CD1c-positive myeloid dendritic cell (primary cell): ENCODE data around the gene NDUFAF8.

Experiments
- DNase-seq: peaks from one replicate; pipeline ENCODE4 v3.0.0-alpha.2; 2016; ENCODE audit errors: extremely low spot score

The NDUFAF8 gene

DNA sequence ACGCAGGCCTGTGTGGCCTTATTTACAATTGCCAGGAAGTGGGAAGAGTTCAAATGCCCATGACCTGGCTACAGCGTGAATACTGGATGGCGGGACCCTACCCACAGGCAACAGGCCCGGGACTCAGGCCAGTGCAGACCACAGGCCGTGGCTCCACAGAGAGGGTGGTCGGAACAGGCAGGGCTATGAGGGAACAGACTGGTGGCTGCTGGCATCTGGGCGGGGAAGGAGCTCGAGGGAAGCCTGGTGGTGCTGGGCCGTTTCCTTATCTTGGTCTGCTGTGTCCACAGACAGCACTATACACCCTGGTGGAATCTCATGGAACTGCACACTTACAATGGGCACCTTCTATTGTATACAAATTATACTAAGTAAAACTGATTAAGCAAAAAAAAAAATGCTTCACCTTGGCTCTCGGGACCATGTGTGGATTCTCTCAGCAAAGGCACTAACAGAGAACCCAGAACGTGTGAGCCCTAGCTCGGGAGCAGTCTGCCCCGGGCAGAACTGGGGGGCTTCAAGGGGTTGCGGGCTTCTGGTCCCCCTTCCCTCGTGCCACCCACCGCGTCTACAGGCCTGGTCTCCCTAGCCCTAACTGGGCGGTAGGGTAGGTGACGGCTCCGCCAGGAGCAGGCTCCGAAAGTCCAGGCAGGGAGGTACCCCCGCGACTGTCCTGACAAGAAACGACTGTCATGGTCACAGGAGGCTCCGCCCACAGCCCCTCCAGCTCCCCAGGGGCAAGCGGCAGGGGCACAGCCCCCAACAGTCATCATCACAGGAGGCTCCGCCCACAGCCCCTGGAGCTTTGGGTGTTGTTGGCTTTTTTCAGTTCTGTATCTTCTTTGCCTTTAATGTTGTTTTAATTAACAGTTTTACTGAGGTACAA, 38.2 kb upstream of the NDUFAF8 start:
- peak; percentile 82 for DNase-seq

DNA sequence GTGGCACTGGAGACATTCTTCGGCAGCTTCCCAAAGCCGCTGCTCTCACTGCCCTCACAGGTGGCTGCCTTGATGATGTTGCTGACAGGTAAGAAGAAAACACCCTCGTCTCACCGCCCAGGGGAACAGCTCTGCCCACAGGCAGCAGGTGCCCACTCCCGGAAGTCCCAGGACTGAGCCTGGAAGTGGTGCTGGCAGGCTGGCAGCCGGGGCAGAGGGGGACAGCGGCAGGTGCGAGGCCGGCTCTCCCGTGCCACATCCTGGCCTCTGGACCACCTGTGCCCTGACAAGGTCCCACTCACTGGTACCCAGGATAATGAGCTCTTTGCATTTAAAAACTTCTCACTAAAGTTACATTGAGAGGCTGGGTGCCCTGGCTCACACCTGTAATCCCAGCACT, 36.8 kb upstream of the NDUFAF8 start:
- no peak for DNase-seq

DNA sequence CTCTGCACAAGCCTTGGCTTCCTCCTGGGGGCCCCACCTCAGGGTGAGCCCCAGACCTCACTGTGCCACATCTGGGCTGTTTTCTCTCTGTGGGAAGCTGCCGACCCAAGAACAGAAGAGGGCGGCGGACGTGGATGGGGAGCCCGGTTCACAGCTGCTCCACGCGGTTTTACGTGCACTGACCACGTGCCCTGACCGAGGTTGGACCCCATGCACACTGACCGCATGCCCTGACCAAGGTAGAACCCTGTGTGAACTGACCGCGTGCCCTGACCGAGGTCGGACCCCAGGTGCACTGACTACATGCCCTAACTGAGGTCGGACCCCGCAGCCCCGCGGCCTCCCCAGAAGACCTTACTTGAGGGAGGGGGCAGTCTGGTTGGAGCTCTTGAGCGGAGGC, 36.0 kb upstream of the NDUFAF8 start:
- no peak for DNase-seq

DNA sequence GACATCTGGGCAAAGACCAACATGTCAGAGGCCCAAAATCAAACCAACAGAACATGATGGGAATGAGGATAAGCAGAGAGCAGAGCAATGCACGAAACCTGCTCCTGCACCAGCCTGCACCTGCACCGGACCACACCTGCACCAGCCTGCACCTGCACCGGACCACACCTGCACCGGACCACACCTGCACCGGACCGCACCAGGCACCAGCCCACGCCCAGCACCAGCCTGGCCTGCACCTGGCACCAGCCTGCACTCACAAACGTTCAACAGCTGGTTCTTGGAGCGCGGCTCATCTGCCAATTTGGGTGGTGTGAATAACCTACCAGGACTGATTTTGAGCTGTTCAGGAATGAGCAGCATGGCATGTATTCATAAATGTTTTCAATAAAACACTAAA, 34.5 kb upstream of the NDUFAF8 start:
- DNase-seq: no peak

DNA sequence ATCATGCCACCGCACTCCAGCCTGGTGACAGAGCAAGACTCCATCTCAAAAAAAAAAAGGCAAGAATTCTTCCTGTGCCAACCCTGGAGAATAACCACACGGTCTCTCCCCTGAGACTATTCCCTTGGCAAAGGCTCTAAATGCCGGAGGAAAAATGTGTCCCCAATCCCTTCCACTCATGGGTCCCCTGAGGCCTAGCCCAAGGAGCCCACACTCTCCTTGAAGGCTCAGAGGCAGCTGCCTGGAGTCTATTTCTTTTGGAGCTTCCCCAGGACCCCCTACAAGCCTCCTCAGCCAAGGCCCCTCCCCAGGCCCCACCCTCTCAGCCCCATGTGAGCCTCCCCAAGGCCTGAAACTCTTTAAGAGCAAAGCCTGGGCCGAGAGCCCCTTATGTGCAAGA, 33.0 kb upstream of the NDUFAF8 start:
- DNase-seq: no peak

DNA sequence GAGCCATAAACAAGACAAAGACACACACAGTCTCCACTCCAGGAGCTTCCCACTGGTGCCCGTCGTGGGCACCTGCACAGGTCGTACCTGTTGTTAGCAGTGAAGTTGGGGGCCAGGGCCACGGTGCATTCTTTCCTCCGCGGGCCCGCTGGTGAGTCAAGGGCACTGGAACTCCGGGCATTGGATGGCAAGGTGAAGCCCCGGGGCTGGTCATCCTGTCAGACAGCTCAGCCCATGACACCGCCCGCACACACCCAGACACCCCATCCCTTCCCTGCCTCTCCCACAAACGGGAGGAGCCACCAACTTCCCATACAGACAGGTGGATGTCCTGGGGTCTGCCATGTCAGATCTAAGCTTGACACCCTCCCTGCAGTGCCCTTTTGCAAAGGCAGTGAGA, 32.5 kb upstream of the NDUFAF8 start:
- no peak for DNase-seq

DNA sequence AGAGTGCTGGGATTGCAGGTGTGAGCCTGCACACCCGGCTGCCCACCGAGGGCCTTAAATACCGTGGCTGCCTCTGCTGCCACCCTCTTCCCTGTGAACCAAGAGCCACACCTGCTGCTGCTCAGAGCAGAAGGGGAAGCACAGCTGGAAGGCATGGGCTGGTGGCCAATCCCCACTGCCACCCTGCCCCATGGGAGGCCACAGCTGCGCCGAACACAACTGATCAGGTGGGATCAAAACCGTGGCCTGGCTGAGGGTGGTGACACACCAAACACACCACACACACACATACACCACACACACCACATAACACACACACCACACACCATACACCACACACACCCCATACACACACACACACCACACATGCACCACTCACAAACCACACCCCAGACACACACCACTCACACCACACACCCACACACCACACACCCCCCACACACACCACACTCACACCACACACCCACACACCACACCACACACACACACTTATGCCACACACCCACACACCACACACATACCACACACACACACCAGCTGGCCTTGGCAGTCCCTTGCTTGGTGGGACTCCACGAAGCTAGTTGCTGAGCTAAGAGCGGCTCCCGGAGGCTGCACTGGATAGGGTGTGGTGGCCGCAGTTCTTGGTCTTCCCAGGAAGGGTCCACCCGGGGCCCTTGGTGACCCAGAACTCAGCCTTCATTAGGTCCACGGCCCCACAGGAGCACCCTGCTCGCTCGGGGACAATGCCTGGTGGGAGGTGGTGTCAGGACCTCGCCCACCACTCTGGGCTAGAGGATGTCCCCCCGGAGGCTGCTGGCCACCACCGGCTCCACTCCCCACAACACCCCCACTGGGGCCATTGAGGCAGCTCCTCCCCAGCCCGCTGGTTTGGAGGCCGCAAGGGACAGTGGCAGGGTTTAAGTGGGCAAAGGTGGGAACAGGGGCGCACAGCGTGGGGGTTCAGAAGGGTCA, 31.2 kb upstream of the NDUFAF8 start:
- DNase-seq: no peak

DNA sequence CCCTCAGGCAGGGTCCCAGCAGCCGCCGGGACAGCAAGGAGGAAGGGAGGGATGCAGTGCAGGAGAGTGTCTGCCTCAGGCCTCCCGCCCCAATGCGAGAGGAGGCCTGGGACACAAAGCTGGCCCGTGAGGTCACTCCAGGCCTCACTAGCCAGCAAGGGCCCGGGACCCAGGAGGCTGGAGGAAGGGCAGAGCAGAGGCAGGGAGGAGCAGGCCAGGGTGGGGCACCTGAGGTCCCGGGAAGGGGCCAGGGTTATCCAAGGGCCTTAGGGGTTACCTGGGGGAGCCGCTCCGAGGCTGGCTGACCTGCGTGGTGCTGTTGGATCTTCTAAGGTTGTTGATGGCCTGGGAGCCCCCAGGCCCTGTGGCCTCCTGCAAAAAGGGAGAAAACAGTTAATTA, 30.5 kb upstream of the NDUFAF8 start:
- no peak for DNase-seq

DNA sequence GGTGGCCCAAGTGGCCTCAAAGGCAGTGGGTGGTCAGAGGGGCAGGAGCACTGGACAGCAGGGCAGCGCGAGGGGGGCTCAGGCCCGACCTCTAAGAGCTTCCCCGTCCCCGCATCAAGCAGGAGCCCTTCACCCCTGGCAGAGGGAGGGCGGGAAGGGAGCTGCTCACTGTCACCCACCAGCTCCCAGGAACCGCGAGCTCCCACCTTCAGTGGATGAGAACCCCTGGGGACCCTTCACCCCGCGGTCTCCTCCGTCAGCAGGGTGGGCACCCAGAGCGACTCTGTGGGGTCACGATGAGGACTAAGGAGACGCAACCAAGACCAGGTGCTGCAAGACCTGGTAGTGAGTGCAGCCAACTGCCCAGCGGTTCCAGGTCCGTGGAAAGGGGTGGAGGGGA, 30.0 kb upstream of the NDUFAF8 start:
- no peak for DNase-seq

DNA sequence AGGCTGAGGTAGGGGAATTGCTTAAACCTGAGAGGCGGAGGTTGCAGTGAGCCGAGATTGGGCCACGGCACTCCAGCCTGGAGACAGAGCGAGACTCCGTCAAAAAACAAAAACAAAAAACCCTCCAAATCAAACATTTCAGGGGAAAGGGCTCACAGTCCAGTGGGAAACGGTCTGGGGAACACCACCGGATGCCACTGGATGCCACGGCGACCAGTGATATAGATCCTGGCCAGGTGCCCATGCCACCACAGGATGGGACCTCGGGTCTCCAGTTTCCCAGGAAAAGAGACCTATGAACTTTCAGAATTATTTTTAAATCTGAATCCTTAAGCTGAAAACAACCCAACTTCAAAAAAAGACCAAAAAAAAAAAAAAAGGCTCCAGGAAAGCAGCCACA, 28.7 kb upstream of the NDUFAF8 start:
- no peak for DNase-seq

DNA sequence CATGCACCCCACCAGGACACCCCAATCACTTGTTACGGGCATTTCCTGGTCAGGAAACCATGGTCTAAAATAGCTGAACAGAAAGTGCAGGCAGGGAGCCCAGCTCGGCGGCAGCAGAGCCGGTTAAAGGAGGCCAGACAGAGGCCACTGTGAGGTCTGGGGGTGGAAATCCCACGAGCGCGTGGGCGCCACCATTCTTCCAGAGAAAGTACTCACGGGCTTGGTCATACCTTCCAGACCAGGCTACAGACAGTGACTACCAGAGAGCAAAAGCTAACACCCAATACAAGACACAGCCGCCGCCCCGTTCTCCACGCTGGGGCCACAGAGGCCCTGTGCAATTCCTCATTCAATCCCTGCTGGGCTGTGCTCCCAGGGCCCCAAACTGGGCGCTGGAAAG, 28.2 kb upstream of the NDUFAF8 start:
- DNase-seq: peak; percentile 38

DNA sequence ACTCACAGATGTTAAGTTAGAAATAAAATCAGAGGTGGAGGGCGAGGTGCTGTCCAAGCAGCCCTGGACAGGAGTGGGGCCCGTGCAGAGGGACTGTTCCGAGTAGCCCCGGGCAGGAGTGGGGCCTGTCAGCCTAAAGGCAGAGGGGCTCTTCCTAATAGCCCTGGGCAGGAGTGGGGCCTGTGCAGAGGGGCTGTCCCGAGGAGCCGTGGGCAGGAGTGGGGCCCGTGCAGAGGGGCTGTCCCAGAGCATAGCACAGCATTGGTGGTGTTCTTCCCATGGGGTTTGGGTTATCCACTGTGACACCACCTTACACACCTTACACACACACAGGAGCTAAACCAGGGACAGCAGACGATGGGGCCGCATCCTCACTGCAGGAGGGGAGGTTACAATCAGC, 26.8 kb upstream of the NDUFAF8 start:
- DNase-seq: no peak

DNA sequence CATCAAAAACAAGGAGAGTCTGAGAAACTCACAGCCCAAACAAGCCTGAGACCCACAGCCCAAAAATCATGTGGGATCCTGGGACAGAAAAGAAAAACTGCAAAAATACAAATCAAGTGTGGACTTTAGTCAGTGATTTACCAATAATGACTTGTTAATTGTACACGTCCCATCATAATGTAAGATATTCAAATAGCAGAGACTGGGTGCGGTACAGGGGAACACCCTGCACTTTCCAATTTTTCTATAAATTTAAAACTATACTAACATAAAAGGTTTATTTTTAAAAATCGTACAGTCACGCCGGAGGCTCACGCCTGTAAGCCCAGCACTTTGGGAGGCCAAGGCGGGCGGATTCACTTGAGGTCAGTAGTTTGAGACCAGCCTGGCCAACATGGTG, 25.1 kb upstream of the NDUFAF8 start:
- no peak for DNase-seq

DNA sequence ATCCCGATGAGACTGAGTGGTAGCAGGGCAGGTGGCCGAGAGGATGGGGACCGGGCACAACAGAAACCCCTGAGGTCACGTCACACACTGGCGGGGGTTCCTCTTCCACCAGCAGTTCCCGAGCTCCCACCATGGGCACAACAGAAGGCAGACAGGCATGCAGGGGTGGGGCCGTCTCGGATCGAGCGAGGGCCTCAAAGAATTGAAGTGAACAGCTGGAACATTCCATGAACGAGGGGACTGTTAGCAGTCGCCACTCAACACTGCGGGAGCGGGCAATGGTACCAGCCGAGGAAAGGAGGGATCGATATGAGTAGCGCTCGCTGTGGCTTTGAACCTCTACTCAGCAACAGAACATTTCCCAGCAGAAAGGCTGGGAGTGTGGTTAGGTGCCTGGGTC, 21.6 kb upstream of the NDUFAF8 start:
- DNase-seq: no peak

DNA sequence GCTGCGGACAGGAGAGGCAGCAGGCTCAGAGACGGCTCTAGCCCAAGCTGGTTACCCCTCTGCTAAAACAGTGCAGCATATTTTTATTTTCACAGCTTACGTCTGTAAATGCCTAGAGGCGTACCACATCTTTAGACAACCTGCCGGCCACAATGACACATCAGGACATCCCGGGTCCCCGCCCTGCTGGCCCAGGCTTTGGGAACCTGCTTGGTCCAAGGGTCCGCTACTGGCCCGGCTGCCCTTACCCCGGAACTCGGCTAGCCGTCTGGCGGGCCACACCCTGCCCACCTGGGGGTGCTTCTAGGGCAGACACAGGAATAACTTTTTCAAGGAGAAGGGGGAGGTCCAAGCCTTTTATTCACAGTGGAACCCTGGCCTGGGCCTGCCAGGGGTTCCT, 20.7 kb upstream of the NDUFAF8 start:
- no peak for DNase-seq

DNA sequence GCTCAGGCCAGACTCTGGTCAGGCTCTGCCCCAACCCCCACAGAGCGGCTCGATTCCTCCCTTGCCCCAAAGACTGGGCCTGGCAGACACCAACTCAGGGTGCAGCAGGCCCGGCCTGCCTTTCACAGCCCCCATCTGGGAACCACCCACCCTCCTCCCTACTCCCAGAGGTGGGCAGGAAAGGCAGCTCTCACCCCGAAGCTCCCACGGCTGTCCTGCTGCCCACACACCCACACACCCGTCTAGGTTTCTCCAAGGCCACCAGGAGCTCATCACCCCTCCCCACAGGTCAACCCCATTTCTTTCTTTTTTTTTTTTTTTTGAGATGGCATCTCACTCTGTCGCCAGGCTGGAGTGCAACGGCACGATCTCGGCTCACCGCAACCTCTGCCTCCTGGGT, 20.1 kb upstream of the NDUFAF8 start:
- no peak for DNase-seq

DNA sequence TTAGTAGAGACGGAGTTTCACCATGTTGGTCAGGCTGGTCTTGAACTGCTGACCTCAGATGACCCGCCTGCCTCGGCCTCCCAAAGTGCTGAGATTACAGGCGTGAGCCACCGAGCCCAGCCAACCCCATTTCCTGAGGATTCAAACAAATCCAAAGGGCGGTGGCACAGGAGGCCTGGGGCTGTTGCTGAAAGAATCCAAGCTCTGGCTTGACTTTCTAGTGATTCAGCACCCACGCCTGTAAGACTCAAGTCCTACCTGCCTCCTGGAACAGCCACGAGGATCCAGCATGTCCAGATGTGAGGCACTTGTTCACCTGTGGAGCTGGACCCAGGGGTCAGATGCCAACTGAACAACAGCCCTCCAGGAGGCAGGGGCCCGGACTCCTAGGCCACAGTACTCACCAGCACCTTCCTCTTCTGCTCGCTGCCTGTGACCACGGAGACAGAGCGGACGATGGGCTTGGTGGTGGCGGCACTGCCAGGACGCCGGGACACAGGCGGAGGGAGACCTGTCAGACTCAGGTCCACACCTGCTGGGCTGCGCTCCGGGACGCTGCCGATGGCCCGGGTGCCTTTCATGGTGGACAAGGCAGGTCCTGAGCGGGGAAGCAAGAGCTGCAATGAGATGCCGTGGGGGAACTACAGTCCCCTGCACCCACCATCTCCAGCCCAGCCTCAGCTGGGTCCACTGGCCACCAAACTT, 19.5 kb upstream of the NDUFAF8 start:
- DNase-seq: no peak

DNA sequence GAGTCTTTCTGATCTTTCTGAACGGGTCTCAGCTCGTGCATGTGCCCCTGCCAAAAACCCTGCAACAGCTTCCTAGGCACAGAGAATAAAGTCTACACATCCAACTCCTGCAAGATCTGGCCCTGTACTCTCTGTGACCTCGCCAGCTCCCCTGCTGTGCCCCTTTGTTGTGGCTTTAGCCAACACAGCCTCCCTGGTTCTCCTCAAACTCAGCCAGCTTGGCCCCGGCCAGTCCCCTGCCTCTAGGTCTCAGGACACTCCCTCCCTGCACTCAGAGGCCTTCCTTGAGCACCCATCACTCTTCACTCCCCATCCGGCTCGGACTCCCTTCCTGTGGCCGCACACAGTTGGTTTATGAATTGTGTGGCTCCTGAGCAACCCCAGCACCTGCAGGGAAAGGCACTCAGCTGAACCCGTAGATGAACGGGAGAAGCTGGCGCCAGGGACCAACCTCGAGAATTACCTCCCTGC, 17.7 kb upstream of the NDUFAF8 start:
- no peak for DNase-seq

DNA sequence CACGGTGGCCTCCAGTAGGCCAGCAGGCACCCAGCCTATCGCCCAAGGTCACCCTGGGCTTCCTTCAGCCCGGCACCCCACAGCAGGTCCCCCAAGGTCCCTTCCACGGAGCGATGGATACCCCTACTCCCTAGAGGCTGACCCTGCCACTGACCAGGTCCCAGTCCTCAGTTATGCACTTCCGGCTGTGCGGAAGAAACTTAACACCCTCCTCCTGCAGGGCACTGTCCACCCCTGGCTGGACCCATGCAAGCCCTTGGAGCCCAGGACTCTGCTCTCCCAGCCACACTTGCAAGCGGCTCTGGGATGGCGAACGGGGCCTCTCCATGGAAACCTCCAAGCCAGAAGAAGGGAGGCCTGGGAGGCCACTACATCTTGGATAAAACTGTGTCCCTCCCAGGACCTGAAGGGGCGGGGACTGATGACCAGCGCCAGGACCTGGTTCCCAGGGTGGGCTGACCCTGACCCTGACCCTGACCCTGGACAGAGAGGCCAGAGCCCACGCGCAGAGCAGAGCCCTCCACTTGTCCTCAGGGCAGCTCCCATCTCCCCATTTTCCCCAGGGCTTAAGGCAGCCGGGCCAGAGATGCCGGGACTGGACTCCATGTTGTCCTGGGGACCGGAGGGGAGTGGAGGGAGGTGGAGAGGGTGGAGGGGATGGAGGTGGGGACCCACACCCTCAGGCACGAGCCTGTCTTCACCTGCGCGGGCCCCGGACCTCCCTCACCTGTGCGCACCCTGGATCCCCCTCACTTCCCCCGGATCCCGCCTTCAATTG, 17.1 kb upstream of the NDUFAF8 start:
- no peak for DNase-seq

DNA sequence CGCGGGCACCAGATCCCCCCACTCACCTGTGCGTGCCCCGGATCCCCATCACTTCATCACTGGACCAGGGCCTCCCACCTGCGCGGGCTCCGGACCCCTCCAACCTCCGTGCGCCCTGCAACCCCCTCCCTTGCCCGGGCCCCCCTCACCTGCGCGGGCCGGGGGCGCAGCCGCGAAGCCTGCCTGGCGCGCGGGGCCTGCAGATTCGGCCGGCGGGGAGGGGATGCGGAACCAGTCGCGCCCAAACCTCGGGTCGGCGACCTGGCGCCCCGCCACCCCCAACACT, 16.6 kb upstream of the NDUFAF8 start:
- no peak for DNase-seq

DNA sequence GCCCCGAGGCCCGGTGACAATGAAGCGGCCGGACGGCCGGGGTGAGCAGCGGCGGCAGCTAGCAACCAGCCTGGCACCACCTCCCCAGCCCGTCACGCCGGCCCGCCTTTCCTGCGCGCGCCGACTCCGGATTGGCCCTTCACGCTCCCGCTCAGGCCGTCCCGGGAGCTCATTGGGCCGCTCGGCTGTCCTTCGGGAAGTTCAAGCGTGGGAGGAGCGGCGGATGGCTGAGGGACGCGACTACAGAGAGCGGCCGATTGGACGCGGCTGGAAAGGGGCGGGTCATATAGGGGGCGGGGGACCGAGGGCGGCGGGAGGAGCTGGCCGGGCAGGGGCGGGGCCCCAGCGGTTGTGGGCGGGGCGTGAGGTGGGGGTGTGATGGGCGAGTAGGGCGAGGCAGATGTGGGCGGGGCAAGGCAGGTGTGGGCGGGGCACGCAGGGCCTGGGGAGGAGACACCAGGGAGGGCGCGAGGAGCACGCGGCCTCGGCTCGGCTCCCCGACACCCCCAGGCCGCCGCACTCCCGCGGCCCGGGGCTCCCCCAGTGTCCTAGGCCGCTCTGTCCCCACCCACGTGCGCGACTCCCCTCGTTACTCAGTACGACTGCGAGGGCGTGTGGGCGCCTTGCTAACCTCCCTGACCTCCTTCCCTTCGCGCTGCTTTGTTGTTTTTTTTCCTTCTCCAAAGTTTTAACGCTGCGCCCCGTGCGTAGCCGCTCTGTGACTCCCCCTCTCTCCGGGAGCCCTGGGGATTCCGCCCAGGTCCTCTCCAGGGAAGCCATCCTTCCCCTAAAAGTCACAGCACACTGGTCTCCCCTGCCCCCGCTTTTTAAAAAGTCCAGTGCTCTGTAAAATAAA, 16.0 kb upstream of the NDUFAF8 start, which contains the start of gene CEP131:
CEP131 (minus strand) TSS at position 60 of the 856 bp plus-strand sequence. CDS start 2,909 bp downstream, outside the sequence.
- DNase-seq: peak; percentile 99
